ENCODE data around the gene PLCL2.

DNA sequence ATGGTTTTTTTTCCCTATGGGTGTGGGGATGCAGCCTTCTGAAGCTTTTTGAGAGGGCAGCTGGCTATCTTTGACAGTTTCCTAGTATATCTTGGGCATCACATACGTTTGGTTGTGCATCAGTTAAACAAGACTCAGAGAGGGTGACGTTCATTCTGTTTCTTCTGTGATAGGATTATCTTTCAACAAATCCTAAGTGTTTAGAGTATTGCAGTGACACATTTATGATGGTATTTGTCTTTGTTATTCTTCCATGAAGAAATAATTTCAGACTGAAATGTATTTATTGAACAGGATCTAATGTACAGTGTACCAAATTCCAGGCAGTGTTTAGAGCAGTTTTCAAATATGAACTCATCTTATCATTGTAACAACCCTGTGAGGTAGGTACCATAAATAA is 114.4 kb downstream of the PLCL2 start:
- TF ChIP-seq EZH2 (IDR thresholded peaks at IDR 0.05; ENCODE audit: borderline replicate concordance, low read depth, low read length, severe bottlenecking) = no peak
- TF ChIP-seq, protein P1, sequence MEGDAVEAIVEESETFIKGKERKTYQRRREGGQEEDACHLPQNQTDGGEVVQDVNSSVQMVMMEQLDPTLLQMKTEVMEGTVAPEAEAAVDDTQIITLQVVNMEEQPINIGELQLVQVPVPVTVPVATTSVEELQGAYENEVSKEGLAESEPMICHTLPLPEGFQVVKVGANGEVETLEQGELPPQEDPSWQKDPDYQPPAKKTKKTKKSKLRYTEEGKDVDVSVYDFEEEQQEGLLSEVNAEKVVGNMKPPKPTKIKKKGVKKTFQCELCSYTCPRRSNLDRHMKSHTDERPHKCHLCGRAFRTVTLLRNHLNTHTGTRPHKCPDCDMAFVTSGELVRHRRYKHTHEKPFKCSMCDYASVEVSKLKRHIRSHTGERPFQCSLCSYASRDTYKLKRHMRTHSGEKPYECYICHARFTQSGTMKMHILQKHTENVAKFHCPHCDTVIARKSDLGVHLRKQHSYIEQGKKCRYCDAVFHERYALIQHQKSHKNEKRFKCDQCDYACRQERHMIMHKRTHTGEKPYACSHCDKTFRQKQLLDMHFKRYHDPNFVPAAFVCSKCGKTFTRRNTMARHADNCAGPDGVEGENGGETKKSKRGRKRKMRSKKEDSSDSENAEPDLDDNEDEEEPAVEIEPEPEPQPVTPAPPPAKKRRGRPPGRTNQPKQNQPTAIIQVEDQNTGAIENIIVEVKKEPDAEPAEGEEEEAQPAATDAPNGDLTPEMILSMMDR (IDR thresholded peaks at IDR 0.05; ENCODE audit: borderline replicate concordance, extremely low read depth, low read length, poor library complexity, severe bottlenecking) = no peak

All from DND-41 (cell line).